ENCODE results near the gene MAP2K5. TPM values are rescaled to one million over a fixed set of nuclear protein-coding genes. Genes with fewer than 3 reads are reported as not detected.
A peak's percentile ranks its signal among the peaks of the same experiment; 100 is the strongest.

The MAP2K5 gene
- total and polyA plus RNA-seq, 2 experiments from 2014 or later = 12.4 to 13.7 TPM

GRCh38 chr15:67818464-67818863 lies 276.0 kb downstream of the MAP2K5 start:
- H3K9me3 ChIP-seq (ENCODE audit: low read depth) = no peaks in the 10 kb centered on the region
- no peaks in the 10 kb centered on the region for H3K4me1 ChIP-seq (ENCODE audit: insufficient read depth)
- WGBS (ENCODE audit: low lambda C conversion rate, missing lambda C conversion rate) = 83% methylated on average over 3 of the region's 3 CpGs
- DNase-seq (ENCODE audit: low spot score) = no peak
- no peaks in the 10 kb centered on the region for H3K79me2 ChIP-seq
- H3K36me3 ChIP-seq (replicated peaks; ENCODE audit: insufficient read depth, low read depth) = no peaks in the 10 kb centered on the region
- no peak for TF ChIP-seq CTCF (IDR thresholded peaks at IDR 0.05; ENCODE audit: poor library complexity)
- no peak for TF ChIP-seq EZH2phosphoT487 (IDR thresholded peaks at IDR 0.05; ENCODE audit: low read depth, severe bottlenecking, unreplicated experiment)
- TF ChIP-seq EZH2 (IDR thresholded peaks at IDR 0.05; ENCODE audit: borderline replicate concordance) = no peak
- H3K4me3 ChIP-seq = no peak overlapping the region
- H3K9me2 ChIP-seq (replicated peaks; ENCODE audit: insufficient read depth) = no peaks in the 10 kb centered on the region
- no peaks in the 10 kb centered on the region for H4K20me1 ChIP-seq (ENCODE audit: insufficient read depth, poor library complexity, severe bottlenecking)
- H2AFZ ChIP-seq = no peak overlapping the region
- no peak overlapping the region for H3K27ac ChIP-seq
- no peak overlapping the region for H3K4me2 ChIP-seq
- peaks cover 63% of the 10 kb centered on the region for H3K27me3 ChIP-seq

GRCh38 chr15:67819636-67820035 lies 277.1 kb downstream of the MAP2K5 start:
- Histone ChIP-seq H3K36me3 (replicated peaks; ENCODE audit: insufficient read depth, low read depth) (no peaks in the 10 kb centered on the region), H3K4me1 (ENCODE audit: insufficient read depth) (no peaks in the 10 kb centered on the region), H3K9me2 (replicated peaks; ENCODE audit: insufficient read depth) (no peaks in the 10 kb centered on the region), H4K20me1 (ENCODE audit: insufficient read depth, poor library complexity, severe bottlenecking) (no peaks in the 10 kb centered on the region), H3K27me3 (peaks cover 74% of the 10 kb centered on the region), H3K27ac (no peak overlapping the region), H3K4me3 (no peak overlapping the region), H3K9me3 (ENCODE audit: low read depth) (no peaks in the 10 kb centered on the region), H2AFZ (no peak overlapping the region), H3K4me2 (no peak overlapping the region), H3K79me2 (no peaks in the 10 kb centered on the region)
- 41% methylated on average over 19 of the region's 19 CpGs for WGBS (ENCODE audit: low lambda C conversion rate, missing lambda C conversion rate)
- no peak for TF ChIP-seq CTCF (IDR thresholded peaks at IDR 0.05; ENCODE audit: poor library complexity)
- no peak for TF ChIP-seq EZH2phosphoT487 (IDR thresholded peaks at IDR 0.05; ENCODE audit: low read depth, severe bottlenecking, unreplicated experiment)
- TF ChIP-seq EZH2 (IDR thresholded peaks at IDR 0.05; ENCODE audit: borderline replicate concordance) = no peak
- DNase-seq (ENCODE audit: low spot score) = no peak

GRCh38 chr15:67820122-67820991 lies 277.9 kb downstream of the MAP2K5 start:
- TF ChIP-seq CTCF (IDR thresholded peaks at IDR 0.05; ENCODE audit: poor library complexity) (no peak), EZH2 (IDR thresholded peaks at IDR 0.05; ENCODE audit: borderline replicate concordance) (peak; percentile 54)
- Histone ChIP-seq H2AFZ (no peak overlapping the region), H3K4me3 (no peak overlapping the region), H3K27me3 (peaks cover 80% of the 10 kb centered on the region), H3K4me2 (no peak overlapping the region), H3K9me2 (replicated peaks; ENCODE audit: insufficient read depth) (no peaks in the 10 kb centered on the region), H3K27ac (no peak overlapping the region), H3K36me3 (replicated peaks; ENCODE audit: insufficient read depth, low read depth) (no peaks in the 10 kb centered on the region), H3K9me3 (ENCODE audit: low read depth) (no peaks in the 10 kb centered on the region), H4K20me1 (ENCODE audit: insufficient read depth, poor library complexity, severe bottlenecking) (no peaks in the 10 kb centered on the region), H3K79me2 (no peaks in the 10 kb centered on the region), H3K4me1 (ENCODE audit: insufficient read depth) (peaks cover 5% of the 10 kb centered on the region)
- DNase-seq (ENCODE audit: low spot score) = no peak
- 25% methylated on average over 50 of the region's 50 CpGs for WGBS (ENCODE audit: low lambda C conversion rate, missing lambda C conversion rate)
